GM21447 (cell line): Measurements from ENCODE around the gene DISC1.

Experiments
- ATAC-seq: cut with Tn5 transposase; IDR thresholded peaks from one replicate; pipeline ENCODE4 v1.9.1; 2021; ENCODE audit not compliant: unreplicated experiment

DISC1 gene

DNA sequence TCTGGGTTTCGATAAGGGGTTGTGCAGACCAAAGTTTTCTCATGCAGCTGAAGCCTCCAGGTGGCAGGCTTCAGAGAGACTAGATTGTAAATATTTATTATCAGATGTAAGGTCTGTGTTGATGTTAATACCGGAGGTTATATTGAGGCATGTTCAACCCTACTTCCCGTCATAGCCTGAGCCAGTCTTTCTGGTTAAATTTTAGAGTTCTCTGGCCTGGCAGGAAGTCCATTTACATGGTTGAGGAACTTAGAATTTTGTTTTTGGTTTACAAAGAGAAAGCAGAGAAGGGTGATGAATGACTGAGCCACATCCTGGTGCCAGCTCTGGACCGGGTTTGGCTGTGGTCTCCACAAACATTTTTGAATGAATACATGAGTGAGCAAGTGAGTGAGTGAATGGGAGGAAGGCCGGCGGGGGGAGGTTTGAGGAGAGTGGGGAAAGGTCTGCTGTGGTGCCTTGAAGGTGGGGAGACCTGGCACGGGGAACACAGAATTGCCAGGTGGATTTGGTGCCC lies 218.5 kb downstream of the DISC1 start:
- no peak for ATAC-seq

DNA sequence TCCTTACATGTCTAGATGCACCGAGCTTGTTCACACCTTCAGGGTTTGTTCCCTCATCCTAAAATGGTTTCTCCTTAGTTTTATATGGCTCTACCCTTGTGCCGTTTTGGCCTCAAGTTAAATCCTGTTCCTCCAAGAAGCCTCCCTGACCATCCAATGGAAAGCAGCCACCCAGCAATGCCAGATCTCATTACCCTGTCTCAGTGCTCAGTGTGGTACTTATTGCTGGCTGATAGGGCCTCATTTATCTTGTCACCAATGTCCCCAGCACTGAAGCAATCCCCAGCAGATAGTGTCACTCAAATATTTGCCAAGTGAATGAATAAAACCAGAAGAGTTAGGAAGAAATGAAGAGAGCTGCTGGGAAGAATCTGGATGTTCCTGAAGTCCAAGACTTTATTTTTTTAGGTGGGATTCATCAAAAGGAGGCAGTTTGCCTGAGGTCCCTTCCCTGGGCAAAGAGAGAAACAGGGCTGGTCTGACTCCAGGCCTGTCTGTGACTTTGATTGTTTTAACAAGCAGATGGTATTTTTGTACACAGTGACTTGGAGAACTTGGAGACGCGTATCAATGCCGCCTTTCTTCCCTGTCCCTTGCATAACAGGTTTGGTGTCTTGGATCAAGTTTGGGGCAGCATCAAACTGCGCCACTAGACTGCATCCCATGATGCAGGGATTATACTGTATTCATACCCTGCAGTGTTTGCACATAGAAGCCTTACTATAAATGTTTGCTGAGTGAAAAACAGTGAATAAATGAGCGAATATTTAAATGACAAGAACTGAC lies 221.2 kb downstream of the DISC1 start:
- no peak for ATAC-seq

DNA sequence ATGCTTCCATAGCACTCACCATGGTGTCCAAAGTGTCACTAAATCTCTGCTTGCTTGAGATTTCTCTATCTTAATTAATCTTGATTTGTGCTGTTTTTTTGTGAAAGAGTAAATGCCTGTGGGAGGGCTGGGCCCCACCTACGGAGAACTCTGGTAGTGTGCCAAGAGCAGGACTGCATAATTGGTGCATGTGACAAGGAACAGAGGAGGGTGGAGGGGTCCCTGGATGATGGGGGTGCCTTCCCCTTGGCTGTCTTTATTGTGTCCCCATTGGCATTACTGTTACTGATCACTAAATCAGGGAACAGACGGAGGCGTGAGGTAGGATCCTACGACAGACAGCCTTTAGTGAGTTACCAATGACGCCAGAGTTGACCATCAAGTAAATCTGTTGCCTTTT lies 223.4 kb downstream of the DISC1 start:
- no peak for ATAC-seq

DNA sequence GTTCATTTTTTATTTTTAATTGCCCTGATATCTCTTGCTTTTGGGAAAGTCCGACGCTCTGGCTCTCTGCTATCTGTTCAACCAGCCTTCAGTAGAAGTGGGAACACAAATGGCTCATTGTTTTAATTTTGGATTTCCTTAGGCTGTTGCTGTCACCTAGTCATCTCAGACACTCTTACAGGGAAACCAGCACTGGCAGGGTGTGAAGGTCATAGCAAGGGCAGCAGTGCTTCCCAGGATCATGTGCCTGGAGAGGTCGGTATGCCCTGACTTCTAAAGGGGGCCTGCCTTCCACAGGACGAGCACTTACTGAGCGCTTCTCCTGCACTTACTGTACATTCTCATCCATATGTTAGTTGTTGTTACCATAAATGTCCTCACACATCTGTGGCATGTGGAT lies 224.2 kb downstream of the DISC1 start:
- ATAC-seq = no peak

DNA sequence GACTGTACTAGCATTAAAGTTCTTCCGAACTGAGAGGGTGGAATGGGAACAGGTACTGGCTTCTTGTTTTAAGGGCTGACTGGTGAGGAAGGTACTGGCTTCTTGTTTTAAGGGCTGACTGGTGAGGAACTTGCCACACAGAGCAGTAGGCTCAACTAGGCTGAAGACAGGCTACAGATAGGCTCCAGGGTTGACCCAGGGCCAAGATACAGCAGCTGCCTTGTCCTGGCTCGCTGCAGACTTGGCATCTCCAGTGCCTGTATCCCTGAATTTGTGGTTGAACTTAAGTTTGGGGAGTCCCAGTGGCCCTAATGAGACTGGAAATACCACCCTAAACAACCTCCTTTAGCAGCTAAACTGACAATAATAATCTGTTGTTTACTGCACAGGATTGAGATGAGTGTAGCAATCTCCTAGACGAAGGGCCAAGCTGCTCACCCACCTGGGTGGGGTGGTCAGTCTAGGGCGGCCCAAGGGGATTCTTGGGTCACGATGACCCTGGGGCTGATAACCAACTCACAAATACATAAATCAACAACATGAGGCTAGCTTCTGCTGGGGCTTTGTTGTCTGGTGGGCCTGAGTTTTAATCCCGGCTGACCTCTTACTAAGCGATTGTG lies 227.1 kb downstream of the DISC1 start:
- ATAC-seq = no peak

DNA sequence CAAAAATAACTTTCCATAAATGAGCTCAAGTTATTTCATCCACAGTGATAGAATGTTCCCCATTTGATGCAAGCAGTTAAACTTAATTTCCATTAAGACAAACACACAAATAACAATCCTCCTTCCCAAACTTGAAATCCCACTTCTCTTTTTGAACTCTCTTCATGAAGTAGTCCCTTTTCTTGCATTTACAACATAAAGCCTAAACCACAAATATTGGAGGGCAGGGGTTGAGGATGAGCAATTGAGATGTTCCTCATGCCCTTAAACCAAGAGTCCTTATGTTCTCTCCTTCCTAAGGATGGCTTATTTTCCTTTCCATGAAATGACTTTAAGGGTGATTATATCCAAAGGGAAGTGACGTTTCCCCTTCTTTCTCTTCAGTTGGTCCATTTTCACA lies 228.8 kb downstream of the DISC1 start:
- ATAC-seq = no peak

DNA sequence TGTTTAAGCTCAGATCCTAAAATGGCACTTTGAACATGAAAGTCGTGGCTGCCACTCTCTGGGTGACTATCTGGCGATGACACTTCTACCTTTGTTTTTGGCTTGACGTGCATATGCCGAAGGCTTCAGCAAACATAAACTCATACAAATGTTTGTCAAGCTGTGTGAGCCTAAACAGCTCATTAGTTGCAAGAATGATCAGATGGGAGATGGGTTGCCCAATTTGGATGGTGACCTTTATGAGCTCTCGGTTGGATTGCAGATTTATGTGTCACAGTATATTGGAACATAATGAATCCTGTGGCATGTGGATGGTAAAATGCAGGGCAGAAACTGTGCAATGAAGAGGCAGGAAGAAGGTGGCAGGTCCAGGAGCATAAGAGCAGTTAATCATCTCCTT lies 229.3 kb downstream of the DISC1 start:
- ATAC-seq = no peak

DNA sequence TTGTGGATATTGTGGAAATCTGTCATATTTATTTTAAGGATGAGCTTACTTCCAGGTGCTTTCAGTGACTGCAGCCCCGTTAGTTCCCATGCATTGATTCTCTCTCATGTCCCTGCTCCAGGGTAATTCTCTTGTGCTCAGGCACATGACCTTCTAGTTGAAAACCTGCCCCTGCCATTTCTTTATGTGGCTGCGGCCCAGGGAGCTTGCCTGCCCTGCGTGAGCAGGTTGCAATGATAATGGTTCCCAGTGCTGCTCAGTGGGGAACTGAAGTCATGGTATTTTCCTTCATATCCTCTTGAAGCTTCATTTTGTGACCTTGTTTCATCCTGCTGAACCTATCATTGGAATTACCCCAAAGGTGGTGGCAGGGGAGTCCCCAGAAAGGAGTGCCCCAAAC lies 229.8 kb downstream of the DISC1 start:
- ATAC-seq = no peak

DNA sequence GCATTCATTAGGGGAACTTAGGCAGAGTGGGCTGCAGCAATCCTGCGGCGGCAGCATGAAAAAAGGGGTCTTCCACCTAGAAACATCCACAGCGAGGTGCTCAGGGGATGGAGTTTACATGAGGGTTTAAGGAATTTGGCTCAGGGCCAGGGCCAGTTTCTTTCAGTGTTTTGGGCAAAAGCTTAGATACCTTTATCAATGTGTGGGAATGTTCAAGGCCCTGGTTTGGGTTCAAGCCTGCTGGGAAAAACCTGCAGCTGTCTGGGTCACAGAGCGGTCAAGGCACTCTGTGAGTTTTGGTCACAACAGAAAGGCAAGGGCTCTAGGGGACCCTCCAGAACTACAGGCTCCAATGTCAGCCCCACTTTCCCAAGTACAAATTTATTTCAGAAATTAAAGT lies 230.3 kb downstream of the DISC1 start:
- no peak for ATAC-seq

DNA sequence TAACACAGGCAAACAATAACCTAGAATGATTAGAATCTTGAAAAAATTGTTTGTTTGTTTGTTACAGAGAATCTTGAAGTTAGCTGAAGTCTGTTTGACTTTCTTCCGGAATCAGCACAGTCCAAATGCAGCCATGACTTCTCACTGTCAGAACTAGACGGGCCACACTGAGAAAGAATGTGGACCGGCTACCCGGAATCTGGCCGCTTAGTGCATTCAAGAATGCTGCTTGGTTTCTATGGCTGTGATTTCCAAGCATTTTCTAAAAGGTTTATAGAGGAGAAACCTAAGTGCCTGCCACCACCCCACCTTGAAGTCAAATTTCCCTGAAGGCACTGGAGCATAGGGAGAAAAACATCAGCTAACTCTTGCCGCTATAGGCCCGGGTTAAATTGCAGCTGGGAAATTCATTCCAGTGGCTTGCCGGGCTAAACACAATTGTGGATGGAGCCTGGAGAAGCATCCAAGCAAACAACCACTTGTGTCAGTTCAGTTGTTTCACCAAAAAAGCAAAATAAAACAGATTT lies 231.1 kb downstream of the DISC1 start:
- no peak for ATAC-seq

DNA sequence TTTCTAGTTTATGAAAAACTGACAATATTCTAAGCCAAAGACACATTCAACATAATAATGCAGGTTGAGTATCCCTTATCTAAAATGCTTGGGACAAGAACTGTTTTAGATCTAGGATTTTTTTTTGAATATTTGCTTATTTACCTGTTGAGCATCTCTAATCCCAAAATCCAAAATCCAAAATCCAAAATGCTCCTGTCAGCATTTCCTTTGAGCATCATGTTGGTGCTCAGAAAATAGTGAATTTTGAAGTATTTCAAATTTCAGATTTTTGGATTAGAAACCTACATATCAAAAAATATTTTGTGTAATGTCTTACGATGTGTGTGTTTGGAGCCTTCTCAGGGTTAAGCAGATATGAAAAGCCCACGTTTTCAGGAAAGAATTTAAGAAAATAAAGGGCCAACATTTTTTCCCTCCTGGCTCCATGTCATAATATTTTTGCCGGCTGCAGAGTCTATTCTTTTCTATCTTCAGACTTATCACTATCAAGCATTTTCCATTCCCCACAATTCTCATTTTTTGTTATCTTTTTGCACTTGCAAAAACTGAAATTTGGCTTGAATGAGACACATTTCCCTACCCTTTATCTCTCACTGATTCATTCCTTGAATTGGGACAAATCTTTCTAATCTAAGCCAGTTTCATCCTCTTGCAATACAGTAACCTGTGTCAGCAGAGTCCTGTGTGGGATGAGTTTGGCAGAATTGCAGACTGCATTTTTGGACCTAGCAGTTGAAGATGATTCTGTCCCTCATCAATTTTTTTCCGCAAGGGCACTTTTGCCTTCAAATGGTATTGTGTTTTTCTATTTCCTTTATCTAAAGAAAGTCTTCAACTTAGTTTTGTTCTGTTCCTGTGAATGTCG lies 233.9 kb downstream of the DISC1 start:
- no peak for ATAC-seq

DNA sequence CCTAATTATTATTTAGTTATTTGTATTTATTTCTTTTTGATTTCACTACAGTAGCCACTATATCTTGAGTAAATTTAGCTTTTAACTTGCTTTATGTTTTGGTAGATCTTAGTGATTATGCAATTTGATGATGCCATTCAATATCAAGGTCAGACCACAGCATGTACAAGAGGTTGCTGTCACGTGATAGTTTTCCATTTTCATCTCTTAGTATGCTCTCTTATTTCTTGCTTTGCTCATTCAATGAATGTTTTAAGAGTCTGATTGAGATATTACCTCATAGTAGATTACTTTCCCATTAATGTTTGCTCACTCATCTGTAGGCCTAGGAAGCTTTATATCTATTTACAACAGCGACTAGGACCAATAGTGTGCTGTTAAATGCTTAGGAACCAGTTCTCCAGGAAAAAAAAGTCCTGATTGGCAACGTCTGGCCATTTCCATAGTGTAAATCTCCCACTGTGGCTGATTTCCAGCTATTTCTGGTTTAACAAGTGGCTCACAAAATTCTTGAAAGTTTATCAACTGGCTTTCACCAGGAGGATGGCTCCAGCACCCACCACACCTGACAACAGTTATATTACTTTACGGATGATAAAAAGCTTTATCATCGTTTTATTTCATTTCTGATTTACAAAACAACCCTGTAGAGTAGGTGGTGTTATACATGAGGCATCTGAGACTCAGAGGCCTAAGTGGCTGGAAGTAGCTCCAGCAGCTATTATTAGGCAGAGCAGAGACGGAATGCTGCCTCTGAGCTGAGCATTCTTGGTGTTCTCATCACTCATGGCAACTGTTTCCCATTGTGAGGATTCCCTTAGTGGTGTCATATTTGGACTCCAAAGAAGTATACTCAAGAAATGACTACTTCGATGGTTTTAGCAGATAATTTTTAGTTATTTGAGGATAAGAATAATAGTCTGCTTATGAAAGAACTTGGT lies 235.2 kb downstream of the DISC1 start:
- ATAC-seq = no peak

DNA sequence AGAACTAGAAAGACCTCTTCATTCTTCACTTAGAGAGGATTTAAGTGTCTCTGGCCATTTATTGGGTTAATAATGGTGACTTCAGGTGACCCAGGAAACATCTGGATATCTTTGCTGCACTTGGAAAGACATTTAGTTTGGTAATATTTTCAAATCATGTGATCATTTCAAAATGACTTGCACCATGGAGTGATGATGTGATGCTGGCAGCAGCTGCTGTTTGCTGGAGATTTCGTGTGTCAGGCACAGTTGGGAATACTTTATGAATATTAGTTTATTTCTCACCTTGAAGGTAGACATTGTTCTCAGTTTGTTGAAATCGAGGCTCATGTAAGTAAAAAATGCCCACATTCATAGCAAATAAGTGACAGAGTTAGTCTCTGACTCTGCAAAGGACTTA lies 236.0 kb downstream of the DISC1 start:
- no peak for ATAC-seq

DNA sequence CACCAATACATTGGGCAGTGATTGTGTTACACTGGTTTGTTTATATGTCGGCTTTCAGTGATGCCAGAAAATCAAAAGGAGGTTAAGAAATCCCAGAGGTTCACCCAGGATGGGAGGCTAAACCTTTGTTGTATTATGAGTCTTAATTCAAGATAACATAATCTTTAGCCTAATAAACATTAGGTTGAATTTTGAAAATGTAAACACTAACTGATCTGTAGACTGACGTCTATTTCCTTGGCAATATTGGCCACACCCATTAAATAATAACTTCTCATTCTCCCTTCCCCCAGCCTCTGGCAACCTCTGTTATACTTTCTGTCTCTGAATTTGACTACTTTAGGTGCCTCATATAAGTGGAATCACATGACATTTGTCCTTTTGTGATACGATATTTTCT lies 238.7 kb downstream of the DISC1 start:
- no peak for ATAC-seq

DNA sequence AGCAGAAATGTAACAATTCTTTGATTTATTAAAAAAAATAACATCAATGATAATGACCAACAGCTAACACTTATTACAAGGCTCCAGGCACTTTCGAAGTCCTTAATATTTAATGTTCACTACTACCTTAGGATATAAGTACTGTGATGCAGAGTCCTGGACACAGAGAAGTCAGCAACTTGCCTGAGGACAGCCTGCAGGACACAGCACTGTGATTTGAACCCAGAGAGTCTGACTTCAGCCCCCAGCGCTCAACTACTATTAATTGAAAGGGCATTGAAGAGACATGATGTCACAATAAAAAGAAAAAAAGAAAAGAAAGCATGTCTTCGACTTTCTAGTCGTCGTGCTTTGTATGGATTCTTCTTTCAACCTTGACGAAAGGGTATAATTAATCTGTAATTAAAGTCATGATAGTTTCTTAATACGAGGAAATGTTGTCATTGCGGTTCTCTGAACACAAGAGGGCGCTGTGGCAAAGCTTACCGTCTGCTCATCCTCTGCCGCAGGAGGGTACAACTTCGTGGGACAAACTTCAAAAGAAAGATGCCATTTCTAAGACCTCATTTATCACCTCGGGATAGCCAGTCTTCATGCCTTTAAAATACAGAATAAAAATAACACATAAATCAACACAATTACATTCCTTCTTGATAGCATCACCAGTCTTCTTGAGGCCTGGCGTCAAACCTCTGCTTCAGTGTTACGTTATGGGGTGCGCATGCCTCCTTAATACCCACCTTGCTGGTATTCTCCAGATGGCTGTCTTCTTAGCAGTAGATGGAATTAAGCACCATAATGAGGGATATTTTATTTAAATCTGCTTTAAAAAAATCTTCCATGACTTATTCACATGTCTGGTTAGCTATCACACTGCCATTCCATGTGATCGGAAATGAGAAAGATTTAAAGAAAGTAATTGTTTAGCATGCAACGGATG lies 240.1 kb downstream of the DISC1 start:
- no peak for ATAC-seq

DNA sequence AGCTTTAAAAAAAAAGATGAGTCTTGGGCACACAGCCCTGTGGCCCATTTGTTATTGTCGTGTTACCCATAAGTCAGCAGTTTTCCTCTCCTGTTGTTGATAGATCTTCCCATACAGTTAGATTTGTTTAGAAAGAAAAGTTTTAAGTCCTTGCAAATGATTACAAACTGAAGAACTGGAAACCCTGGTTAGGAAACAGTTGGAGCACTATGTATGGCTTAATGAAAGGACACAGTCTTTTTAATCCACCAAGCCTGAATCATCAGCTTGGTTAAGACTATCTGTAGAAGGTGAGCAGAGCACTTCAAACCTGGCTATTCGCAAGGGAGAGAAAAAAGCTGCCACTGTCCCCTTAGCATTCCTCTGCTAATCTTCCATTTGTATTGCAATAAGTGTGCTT lies 241.0 kb downstream of the DISC1 start:
- ATAC-seq = no peak

DNA sequence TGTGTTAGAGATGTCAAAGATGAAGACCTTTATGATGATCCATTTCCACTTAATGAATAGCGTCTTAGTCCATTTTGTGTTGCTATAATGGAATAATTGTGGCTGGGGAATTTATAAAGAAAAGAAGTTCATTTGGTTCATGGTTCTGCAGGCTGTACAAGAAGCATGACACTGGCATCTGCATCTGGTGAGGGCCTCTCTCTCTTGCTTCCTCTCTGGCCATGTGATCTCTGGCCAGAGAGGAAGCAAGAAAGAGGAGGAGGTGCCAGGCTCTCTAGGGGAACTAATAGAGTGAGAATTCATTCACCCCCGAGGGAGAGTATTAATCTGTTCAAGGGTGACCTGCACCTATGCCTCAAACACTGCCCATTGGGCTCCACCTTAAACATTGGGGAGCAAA lies 242.8 kb downstream of the DISC1 start:
- no peak for ATAC-seq

DNA sequence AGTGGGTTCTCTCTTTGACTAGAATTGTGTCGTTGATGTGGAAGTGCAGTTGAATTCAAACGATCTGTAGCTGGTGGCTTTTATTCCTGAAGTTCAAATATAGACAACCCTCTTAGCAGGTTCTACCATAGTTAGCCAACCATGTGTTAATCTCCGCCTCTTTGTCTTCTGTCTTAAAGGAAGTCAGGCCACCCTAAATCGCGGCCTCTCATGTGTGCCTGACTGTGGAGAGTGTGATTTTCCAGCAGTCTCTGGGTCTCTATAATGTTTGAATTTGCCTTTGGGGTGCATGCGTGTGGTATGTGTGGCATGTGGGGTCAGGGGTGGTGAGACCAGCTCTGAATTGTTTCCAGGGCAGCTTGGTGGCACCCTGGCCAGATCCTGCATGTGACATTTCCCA lies 244.9 kb downstream of the DISC1 start:
- no peak for ATAC-seq

DNA sequence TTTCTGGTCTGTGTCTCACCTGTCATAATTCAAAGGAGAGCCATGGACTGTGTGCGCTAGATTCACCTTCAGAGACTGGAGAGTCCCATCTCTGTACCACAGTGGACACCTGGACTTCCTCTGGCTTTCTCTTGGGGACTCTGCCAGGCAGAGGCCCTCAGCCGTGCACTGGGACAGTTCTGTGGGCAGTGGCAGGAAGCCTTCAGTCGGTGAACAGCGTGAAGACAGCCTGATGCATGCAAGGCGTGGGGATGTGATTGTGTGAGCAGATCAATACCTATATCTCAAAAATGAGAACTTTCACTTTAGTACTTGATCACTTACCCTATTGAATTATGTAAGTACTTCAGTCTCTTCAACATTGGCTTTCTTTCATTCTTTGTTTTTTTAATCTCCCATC lies 245.3 kb downstream of the DISC1 start:
- ATAC-seq = no peak
